Ovary (tissue), 9 donors: ENCODE measurements around the gene RAC2. TPM values are rescaled to one million over a fixed set of nuclear protein-coding genes. Genes with fewer than 3 reads are reported as not detected.

Experiments
- DNase-seq, 5 donors: peaks; one replicate each; pipeline ENCODE4 v3.0.0-alpha.2; 2019 to 2020
- H3K27ac ChIP-seq, 2 donors: fragments of 200-600 bp; one replicate each; pipeline versions ENCODE4 v1.5.1 to v1.8.0; 2019 to 2022
- H3K27me3 ChIP-seq: fragments of 200-600 bp; one replicate; pipeline ENCODE4 v1.8.0; 2022
- H3K36me3 ChIP-seq: fragments of 200-600 bp; sonication (generic); one replicate; pipeline ENCODE4 v1.5.1; 2019
- H3K4me1 ChIP-seq: one replicate; pipeline ENCODE4 v1.8.1; 2013; ENCODE audit warnings: mild to moderate bottlenecking, moderate library complexity; ENCODE audit not compliant: insufficient read depth
- H3K4me3 ChIP-seq: fragments of 200-600 bp; sonication (generic); one replicate; pipeline ENCODE4 v1.5.1; 2017
- H3K9me3 ChIP-seq, 2 donors: fragments of 200-600 bp in 1 of 2; sonication (generic) in 1 of 2; one replicate each; pipeline versions ENCODE4 v1.5.1 to v1.8.1; 2013 to 2019; ENCODE audit warnings: mild to moderate bottlenecking in 1 of 2, moderate library complexity in 1 of 2
- EP300 ChIP-seq: sonication (generic); formaldehyde crosslinking; IDR thresholded peaks from one replicate; pipeline ENCODE4 v1.6.1; 2017; ENCODE audit warnings: antibody characterized with exemption
- POLR2A ChIP-seq: fragments of 450-650 bp; IDR thresholded peaks from one replicate; pipeline ENCODE4 v1.6.1; 2017; ENCODE audit warnings: antibody characterized with exemption, mild to moderate bottlenecking, moderate library complexity
- WGBS, 3 donors: extraction: QIAGEN DNeasy Blood & Tissue Kit in 1 of 3; methylation state at CpG; one replicate each; pipeline versions ENCODE4 v1.1.5 to v1.1.7; 2013 to 2017; 5-methylcytosine and 5-hydroxymethylcytosine counted together
- intact Hi-C, 4 donors: fragments of 100-400 bp; cut with DNase I; formaldehyde crosslinking; loops; one replicate each; pipeline versions ENCODE4 v1.11.0 to v1.15.1; 2022 to 2023
- polyA plus RNA-seq, 2 donors: library from polyadenylated mRNA; stranded (reverse); fragments of 200-250 nt in 1 of 2; fragments of 350-450 nt in 1 of 2; fragmentation: Illumina TruSeq in 1 of 2; extraction: RNeasy Lipid Tissue Mini Kit (QIAGEN cat#74804) in 1 of 2; gene quantifications; one replicate each; pipeline ENCODE4 v1.2.3, GENCODE V29; 2013 to 2014
- total RNA-seq, 7 donors: library from RNA; depleted of rRNA in 2 of 7; stranded (reverse); fragments of >200 nt in 2 of 7; fragmentation: NEBNext Ultra II Directional in 3 of 7; extraction: Animal tissue kit (Norgen Biotek cat#: 25700) in 3 of 7; gene quantifications; one replicate each; pipeline versions ENCODE4 v1.1.0 to v1.2.4, GENCODE V29; 2016 to 2023
- TF ChIP-seq, protein P1 (sequence below), 3 donors: fragments of 450-650 bp in 2 of 3; fragments of 200-600 bp in 1 of 3; IDR thresholded peaks; one replicate each; pipeline versions ENCODE4 v1.5.1 to v1.8.0; 2016 to 2022; ENCODE audit warnings: antibody characterized with exemption in 3 of 3, mild to moderate bottlenecking in 1 of 3
- donor health status: DM: no; HTN: no; CAD: no; lungs with moderate emphysema.
- donor health status: DM: no; HTN: no; CAD: no.
- donor health status: Bipolar disorder and iron deficiency.
- donor health status: DM: yes; HTN: yes; CAD: no.
- donor health status: DM: no; HTN: no; CAD: no.
- donor health status: DM: yes; HTN: yes; CAD: no.

The RAC2 gene
- total and polyA plus RNA-seq, 9 donors: 2.3 to 18.4 (median 6.0) TPM

DNA sequence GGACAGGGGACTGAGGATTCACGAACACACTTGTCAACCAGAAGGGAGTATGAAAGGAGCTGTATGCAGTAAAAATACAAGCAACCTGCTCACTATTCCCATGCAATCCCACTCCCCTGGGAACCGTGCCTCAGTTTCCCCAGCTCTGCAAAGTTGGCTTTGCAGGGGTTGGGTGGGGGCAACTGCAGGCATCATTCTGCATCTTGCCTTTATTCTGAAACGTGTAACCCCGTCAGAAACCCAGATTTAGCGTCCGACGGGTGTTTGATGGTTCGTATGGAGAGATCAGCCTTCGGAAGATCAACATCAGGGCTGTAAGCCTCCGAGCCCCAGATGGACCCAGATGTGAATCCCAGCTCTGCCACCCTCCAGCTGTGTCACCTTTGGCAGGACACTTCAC lies 41.9 kb upstream of the RAC2 start:
- no peak overlapping the region for H3K4me3 ChIP-seq
- TF ChIP-seq, protein P1, sequence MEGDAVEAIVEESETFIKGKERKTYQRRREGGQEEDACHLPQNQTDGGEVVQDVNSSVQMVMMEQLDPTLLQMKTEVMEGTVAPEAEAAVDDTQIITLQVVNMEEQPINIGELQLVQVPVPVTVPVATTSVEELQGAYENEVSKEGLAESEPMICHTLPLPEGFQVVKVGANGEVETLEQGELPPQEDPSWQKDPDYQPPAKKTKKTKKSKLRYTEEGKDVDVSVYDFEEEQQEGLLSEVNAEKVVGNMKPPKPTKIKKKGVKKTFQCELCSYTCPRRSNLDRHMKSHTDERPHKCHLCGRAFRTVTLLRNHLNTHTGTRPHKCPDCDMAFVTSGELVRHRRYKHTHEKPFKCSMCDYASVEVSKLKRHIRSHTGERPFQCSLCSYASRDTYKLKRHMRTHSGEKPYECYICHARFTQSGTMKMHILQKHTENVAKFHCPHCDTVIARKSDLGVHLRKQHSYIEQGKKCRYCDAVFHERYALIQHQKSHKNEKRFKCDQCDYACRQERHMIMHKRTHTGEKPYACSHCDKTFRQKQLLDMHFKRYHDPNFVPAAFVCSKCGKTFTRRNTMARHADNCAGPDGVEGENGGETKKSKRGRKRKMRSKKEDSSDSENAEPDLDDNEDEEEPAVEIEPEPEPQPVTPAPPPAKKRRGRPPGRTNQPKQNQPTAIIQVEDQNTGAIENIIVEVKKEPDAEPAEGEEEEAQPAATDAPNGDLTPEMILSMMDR (IDR thresholded peaks at IDR 0.05): no peak
- TF ChIP-seq EP300 (no peak), POLR2A (no peak)
- intact Hi-C loops: no loop called here
- no peak for DNase-seq
- H3K4me1 ChIP-seq: no peaks in the 10 kb centered on the region
- no peak overlapping the region for H3K27ac ChIP-seq
- no peaks in the 10 kb centered on the region for H3K36me3 ChIP-seq
- WGBS, 3 donors: 82 to 90% (median 88%) methylated on average over 10 of the region's 10 CpGs
- no peaks in the 10 kb centered on the region for H3K9me3 ChIP-seq
- H3K27me3 ChIP-seq: no peaks in the 10 kb centered on the region

DNA sequence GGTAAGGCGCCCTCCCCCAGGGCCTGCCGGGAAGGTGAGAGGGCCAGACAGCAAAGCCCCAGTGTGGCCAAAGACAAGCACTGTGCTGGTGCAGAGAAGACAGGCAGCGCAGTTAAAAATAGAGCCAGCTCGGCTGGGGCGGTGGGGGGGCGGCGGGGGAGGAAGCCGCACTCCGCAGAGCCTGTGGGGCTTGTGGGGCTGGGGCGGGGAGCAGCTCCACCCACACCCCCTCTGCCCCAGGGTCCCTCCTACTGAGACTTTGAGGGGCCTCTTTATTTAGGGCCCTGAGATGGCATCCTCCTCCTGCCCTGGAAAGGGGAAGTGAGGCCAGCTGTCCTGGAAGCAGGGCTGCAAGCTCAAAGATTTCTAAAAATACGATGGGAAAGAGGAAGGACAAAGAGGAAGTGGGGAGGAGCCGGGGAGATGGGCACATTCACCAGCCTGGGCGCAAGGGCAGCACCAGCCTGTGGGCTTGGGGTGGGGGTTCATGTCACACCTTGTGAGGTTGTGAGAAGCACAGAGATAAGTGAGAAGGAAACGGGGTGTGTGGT lies 40.8 kb upstream of the RAC2 start:
- TF ChIP-seq POLR2A (no peak), EP300 (no peak)
- TF ChIP-seq, protein P1 (IDR thresholded peaks at IDR 0.05): no peak
- Histone ChIP-seq H3K9me3 (no peaks in the 10 kb centered on the region), H3K4me3 (no peak overlapping the region), H3K4me1 (no peaks in the 10 kb centered on the region), H3K36me3 (no peaks in the 10 kb centered on the region), H3K27me3 (no peaks in the 10 kb centered on the region), H3K27ac (no peak overlapping the region)
- intact Hi-C loops: no loop called here
- 18 to 38% (median 27%) methylated on average over 13 to 14 of the region's 14 CpGs for WGBS, 3 donors
- no peak for DNase-seq

DNA sequence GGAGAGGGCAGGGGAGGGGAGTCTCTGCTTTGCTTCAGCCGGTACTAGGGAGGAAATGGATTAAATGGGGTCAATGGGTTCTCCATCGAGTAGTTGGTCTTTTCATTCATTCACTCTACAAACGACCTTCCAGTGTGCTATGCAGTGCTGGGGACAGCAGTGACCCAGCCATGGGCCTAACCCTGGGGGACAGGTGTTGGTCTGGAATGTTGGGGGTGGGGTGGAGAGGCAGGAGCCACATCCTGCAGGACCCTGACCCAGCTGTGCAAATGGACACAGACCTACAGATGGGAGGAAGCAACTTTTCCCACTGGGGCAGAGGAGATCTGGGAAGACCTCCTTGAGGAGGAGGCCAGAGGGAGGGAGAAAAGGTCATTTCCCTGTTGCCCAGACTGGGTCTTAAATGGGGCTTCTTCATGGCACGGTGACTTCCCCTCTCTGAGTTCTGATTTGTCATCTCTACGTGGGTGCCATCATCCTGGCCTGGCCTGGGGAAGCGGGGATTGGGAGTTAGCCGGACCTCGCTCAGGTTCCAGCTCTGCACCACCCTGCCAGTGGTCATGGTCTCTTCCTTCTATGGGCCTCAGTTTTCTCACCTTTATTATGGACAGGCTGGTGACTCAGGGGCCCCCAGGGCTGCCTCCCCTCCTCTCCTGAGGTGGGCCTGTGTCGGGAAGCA lies 40.2 kb upstream of the RAC2 start:
- DNase-seq: no peak
- Histone ChIP-seq H3K27ac (no peak overlapping the region), H3K36me3 (no peaks in the 10 kb centered on the region), H3K4me1 (no peaks in the 10 kb centered on the region), H3K9me3 (no peaks in the 10 kb centered on the region), H3K4me3 (no peak overlapping the region), H3K27me3 (no peaks in the 10 kb centered on the region)
- TF ChIP-seq POLR2A: no peak
- TF ChIP-seq, protein P1 (IDR thresholded peaks at IDR 0.05): no peak
- TF ChIP-seq EP300: no peak
- 37 to 65% (median 51%) methylated on average over 9 of the region's 9 CpGs for WGBS, 3 donors
- intact Hi-C loops: no loop called here

DNA sequence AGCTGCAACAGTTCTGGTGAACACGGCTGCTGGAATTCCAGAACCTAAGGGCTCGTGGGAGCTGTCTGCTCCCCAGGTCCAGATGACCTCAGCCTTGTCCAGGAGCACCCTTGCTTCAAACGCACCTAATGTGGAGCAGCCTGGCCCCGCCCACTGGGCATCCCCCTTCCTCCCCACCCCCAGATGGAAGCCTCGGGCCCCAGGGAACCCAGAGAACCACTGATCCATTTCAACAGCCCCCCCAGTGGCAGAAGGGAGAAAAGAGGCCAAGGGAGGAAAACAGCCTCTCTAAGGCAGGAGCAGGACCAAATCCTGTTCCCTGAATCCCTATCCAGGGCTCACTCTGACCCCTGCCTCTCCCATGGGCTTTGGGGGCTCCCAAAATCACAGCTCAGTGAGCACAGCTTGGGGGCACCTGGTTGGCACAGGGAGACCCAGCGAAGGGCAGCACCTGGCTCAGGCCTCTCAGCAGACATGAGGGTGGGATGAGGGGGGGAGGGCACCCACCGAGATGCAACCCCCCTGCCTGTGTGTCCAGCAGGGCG lies 39.4 kb upstream of the RAC2 start:
- H3K27ac ChIP-seq: no peak overlapping the region
- no peaks in the 10 kb centered on the region for H3K4me1 ChIP-seq
- TF ChIP-seq, protein P1 (IDR thresholded peaks at IDR 0.05): no peak
- no peak for TF ChIP-seq EP300
- no peak for TF ChIP-seq POLR2A
- H3K27me3 ChIP-seq: no peaks in the 10 kb centered on the region
- intact Hi-C loops: no loop called here
- 38 to 50% (median 41%) methylated on average over 8 of the region's 8 CpGs for WGBS, 3 donors
- DNase-seq: no peak
- H3K9me3 ChIP-seq: no peaks in the 10 kb centered on the region
- no peaks in the 10 kb centered on the region for H3K36me3 ChIP-seq
- no peak overlapping the region for H3K4me3 ChIP-seq
